Right hindlimb (tissue), 1 donor: ENCODE results near the gene MSI2.

Source experiments
- DNase-seq: peaks from one replicate; pipeline ENCODE4 v3.0.0-alpha.2; 2018

Gene MSI2

DNA sequence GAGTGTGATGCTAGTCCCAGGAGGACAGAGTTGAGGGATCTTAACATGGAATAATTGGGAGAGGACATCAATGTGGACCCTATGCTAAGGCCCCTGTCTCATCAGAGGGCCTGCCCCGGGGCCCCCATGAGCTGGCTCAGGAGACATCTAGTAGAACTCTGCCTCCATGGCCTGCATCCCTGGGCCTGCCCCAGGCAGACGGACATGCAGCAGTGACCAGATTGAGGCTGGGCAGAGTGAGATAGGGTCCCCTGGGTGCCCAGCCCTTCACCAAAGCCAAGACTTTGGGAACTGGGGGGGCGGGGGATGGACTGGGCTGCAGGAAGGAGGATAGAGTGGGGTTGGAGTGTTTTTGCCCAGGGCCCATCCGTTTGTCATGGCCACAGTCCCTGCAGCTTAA lies 373.6 kb downstream of the MSI2 start:
- DNase-seq, result no peak

DNA sequence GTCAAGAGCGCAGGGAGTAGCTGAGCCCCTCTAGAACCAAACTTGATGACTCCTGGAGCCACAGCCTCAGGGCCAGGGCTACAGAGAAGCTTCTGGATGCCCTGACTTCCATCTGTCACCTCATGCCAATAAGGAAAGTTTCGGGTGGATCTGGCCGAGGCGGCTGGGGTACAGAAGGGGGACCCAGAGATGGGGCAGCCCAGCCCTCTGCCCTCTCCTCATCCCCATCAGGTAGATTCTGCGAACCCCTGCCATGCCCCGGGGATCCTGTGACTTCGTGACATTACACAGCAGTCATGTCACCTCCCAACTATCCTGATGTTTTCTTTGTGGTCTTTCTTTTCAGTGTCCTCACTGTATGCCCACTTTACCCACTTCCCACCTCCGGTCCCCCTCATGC lies 374.4 kb downstream of the MSI2 start:
- DNase-seq, result no peak

DNA sequence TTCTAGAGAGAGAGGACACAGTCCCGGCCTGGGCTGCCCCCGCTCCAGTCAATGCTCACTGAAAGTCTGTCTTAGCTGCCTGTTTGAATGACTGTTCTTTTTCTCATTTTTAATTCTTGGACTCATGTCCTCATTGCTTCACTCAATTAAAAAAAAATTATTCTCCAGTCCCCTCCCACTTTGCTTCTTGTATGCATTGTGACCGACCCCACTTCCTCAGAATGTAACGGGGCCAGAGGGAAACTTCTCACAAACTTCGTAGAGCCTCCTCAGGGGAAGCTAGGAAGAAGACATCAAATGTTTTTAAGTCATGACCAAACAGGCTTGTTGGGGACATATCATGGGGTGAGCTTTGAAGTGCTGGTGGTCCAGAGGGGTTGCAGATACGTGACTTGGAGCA lies 375.5 kb downstream of the MSI2 start:
- no peak for DNase-seq

DNA sequence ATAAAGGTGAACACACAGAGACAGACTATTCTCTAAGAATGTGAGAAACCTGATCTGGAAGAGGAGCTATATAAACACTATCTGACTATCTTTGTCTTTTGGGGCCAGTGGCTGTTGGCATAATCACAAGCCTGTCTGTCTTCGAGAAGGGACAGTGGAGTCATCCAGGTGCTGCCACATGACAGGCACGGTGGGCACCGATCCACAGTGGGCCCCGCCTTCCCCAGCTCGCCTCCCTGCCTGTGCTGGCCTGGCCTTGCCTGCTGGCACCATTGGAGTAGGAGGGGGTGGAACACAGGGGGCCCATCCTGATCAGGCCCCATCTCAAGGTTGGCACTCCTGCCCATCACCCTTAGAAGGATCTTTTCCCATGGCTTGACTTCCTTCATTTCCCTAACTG lies 376.0 kb downstream of the MSI2 start:
- DNase-seq, result no peak

DNA sequence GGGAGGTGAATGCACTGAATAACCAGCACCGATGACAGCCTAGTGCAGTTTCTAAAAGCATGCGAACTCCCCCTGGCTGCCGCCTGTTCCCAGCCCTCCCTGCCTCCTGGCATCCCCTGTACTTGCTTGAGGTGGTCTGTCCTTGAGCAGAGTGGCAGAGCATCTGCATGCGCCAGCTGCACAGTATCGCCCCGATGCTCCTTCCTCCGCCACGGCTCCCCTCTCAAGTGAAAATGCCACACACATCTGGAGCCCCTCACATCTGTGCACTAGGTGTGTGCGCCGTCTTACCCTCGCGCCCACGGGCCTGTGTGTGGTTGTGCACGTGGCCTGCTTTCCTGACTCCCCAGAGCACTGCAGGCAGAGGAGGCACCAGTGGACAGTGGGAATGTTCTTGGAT lies 376.9 kb downstream of the MSI2 start:
- DNase-seq, result no peak

DNA sequence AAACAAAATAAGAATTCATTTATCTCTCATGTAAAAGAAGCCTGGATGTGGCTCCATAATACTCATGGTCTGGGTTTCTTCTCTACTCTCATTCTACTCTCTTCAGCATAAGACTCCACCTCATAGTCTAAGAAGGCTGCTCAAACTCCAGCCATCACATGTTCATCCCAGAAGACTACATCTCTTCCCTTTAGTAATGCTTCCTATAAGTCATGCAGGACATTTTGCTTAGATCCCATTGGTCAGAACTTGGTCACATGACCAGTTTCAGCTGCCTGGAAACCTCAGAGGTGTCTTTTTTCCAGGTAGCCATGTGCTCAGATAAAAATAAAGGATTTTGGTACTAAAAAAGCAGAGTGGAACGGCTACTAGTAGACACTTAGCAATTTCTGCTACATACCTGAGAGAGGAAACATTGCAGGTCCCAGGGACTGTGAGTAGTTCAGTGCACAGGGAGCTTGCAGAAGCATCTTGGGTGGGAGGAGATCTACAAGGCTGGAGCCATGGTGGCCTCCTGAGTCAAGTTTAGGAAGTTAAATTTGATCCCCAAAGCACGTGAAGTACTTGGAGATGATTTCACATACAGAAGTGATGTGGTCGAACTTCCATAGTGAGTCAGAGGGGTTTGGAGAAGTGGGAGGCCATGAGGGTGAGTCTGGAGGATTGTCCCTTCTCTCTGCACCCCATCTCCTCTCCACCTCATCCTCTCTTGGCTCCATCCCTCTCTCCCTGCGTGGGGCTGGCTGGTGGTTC lies 378.6 kb downstream of the MSI2 start:
- no peak for DNase-seq

DNA sequence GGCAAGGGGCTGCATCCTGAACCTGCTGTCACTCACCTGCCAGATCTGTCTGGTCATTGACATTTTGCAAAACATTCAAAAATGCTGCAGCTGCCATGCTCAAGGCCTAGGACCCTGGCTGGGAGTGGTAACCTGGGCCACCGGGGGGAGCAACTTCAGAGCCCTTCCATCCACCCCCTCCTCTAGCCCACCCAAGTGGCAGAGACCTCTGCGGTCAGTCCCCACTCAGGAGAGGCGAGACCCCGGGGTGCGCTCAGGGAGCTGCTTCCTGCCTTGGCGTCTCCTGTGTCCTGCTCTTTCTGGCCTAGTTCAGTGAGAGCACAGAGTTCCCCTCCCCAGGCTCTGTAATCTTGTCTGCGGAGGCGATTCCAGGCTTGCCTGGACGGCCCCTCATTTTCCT lies 380.0 kb downstream of the MSI2 start:
- DNase-seq, result no peak

DNA sequence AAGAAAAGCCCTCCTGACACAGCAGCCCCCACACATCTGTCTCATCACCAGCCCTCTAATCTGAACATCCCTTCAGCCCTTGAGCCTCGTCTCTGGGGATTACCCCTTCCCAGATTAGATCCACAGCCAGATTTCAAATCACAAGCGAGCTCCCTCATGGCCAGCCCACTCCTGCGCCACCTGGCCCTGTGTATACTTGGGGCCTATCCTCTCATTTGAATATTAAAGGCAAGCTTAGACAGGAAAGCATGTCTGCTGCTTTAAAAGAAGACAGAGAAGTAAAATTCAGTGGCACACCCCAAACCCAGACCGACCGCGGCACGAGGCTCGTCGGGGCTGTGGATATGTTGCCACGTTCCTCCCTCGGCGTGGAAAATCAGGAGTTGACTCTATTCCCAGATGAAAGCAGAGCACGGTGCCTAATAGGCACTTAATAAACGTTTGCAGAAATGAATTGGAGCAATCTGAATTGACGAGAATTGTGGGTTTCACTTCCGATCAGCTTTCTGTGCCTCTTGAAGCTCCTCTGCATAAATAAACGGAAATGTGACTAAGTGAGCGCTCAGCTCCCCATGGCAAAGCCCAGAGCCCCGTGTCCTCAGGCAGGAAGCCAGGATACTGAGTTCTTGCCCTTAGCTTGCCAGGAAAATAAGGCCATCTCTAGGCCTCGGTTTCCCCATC lies 380.8 kb downstream of the MSI2 start:
- no peak for DNase-seq

DNA sequence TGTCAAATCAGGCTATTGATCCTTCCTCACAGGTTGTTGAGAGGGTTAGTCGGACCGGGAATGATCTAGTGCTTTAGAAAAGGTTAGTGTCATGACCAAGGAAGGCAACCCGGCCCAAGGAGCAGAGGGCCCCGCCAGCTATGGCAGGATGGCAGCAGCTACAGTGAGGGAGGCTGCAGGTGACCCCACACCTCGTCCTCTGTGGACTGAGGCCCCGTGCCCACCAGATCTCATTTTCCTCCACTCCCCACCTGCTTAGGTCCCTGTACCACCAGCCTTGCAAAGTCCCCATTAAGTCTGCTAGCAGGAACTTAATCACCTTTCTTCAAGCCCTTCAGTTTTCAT lies 381.3 kb downstream of the MSI2 start:
- DNase-seq, result no peak

DNA sequence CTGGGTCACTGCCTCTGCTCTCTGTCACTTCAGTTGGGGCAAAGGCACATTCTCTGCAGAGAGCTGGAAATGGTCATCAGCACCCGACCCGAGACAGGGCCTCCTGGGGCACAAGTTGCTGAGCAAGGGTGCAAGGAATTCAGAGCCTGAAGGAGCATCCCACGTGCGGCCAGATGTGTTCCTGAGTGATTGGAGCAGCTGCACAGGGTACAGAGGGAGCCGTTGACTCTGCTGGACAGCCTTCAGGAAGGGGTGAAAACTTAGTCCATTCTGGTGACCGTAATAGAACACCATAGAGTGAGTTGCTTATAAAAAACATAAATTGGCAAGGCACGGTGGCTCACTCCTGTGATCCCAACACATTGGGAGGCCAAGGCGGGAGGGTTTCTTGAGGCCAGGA lies 382.0 kb downstream of the MSI2 start:
- DNase-seq, result no peak

DNA sequence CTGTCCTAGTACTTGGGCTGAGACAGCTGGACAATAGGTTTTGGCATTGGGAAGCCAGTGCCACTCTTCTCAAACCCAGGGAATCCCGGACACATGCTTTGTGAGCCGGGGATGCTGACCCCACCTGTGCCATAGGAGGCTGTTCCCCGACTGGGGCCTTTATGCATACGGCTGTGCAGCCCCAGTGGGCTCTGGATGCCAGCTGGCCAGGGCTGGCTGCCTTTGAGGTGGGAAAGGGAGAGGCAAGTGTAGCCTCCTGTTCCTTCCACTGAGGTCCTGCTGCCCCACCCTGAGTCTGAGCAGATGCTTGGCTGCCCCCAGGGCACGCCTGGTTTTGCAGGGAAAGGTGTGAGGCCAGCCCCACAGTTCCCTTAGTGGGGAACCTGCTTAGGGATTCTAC lies 383.1 kb downstream of the MSI2 start:
- DNase-seq, result no peak

DNA sequence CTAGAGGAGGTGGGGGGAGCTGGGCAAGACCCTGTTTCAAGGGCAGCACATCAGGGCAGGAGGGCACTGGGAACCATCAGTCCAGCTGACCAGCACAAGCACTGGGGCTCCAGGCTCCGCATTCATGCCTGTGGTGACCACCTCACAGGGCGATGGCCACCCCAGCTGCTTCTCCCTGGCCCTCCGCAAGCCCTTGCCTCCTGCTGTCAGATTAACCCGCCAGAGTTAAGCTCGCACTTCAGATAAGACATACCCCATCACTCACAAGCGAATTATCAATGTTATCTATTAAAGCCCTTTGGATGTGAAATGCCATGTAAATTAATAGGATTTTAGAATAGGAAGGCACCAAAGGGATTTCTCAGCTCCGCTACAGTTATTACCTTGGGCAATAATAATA lies 383.8 kb downstream of the MSI2 start:
- DNase-seq, result no peak

DNA sequence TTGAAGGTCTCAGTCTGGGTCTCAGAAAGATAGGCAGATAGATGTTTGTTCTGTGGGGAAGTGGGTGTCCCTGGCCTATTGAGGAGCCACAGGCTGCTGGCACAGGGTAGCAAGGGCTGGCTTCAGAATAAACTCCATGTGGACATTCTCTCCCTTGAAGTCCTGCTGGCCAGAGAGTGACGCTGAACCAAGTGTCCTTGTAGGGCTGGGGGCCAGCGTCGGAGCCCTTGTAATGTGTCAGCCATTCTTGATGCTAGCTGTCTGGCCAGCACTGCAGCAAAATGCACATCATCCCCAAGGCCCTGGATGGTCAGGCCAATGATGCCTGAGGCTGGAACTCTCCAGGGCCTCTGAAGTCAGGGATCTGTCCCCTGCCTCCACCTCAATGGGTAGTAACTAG lies 385.4 kb downstream of the MSI2 start:
- DNase-seq, result no peak

DNA sequence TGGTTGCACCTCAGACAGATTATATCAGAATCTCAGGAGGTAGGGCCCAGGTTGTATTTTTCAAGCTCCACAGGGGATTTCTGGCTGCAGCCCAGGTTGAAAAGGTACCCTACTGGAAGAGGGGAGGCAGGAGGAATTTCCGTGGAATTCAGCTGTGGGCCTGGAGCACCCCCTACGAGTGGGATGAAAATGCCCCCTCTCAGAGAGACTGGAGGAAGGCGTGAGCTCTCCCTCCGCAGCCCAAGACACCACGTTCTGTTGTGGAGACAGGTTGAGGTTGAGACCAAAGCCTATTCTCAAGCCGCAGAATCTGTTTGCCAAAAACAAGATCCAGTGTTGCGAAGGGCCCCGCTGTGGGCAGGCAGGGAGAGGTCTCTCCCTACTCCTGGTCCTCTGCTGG lies 386.7 kb downstream of the MSI2 start:
- DNase-seq, result no peak

DNA sequence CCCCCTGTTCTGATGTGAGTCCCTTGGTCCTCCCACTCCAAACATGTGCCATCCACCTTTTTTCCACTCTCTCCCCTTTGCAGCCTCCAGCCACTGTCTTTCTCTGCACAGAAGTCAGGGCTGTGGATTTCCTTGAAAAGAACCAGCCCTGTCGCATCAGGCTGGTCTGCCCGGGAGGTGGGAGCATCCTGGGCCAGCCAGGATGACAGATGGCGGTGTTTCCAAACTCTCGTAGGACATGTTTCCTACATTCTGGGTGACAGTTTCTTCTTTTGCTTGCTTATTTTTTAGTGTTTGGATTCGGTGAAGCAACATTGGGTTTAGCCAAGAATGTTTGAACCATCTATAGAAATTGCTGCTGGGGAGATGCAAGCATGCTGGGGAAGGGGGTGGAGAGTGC lies 388.0 kb downstream of the MSI2 start:
- no peak for DNase-seq

DNA sequence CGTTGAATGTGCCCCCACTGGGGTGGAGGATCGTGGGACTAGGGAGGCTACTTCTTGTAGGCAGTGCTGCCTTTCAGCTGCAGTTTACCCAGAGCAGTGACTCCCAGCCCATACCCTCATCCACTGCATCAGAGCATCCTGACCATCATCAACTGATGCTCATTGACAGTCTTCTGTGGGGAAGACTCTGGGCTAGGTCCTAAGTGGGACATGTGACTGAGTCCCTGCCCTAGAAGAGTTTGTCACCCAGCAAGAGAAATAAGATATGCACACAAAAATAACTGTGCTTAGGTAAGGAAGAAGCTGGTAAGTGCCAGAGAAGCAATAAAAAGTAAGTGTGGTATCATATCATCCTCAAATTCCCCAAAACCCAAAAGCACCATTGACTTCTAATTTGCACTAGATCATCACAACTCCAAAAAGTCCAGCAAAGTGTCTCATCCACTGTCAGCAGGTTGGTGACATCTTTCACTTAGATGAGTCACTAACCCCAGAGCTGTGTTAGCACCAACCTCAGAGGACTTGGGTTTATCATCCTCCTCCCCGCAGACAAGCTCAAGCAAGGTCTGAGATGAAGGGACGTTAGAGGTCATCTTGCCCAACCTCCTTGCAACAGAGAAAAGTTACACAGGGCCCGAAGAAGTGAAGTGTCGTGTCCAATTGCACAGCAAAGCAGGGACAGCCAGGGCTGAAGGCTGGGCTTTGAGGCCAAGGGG lies 389.8 kb downstream of the MSI2 start:
- DNase-seq, result no peak

DNA sequence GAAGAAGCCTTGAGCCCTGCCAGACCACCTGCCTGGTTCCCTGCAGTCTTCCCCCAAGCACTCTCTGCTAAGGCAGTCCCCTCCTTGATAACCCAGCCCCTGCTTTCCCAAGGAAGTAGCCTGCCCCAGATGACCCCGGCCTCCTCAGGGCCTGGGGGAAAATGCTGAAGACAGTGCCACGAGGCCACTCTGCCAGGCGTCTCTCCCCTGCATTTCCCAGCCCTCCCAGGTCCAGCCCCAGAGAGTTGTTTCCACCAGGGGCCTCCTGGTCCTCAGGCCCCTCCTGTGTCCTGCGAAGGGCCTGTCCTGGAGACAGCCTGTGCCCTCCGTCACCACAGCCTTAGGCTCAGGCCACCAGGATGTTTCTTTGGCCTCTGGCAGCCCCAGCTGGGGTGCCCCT lies 392.4 kb downstream of the MSI2 start:
- DNase-seq, result no peak

DNA sequence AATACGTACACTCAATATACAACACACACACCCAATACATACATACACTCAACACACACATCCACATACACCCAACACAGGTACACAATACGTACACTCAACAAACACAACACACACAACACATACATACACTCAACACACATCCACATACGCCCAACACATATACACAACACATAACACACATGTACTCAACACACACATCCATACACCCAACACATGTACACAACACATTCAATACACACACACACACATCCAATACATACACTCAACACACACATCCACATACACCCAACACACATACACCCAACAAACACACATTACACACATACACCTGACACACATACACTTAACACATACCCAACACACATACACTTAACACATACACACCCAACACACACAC lies 392.9 kb downstream of the MSI2 start:
- DNase-seq, result no peak

DNA sequence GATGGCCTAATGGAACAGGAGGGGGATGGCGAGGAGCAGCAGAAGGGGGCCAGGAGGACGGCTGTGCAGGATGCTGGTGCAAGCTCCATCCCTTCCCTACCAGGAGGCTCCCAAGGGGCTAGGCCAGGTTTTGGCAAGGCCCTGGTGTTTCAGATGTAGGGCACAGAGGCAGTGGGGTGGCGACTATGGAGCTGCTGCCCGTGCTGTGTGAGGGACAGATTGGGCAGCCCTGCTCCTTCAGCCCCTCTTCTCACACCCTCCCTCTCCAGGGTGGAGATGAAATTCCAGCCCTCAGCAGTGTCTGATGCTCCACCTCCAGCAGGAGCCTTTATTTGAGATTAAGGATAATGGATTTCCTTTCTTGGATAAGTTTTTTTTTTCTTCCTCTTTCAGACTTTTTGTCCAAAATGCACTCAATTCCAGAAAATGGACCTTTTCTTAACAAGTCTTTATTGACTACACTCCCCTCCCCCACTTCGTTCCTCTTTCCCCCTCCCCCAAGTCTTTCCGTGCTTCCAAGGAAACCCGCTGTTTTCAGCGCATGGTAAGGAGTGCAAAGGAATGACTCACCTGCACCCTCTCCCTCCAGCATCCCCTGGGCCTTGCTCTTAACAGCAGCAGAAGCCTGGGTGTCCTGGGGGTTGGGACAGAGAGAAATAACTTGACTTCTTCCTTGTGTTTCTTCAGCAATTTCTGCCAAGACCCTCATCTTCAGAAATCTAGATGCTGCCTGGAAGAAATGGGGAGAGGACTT lies 393.6 kb downstream of the MSI2 start:
- DNase-seq, result no peak

DNA sequence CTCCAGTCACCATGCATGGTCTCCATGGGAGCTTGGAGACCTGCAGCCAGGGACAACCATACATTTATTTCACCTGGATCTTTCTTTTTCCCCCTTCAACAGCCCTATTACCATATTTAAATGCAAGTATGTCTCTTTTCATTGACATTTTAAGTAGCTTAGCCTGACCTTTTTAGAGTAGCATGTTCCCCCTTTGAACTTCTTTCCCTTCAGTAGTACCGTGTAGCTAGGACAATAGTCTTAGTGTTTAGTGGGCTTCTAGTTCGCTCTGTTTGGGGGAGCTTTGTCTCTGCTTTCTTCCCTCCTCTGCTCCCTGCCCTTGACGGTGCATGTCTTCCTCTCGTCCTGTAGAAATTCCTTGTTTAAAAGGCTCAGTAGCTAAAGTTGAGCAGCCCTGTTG lies 394.2 kb downstream of the MSI2 start:
- no peak for DNase-seq

DNA sequence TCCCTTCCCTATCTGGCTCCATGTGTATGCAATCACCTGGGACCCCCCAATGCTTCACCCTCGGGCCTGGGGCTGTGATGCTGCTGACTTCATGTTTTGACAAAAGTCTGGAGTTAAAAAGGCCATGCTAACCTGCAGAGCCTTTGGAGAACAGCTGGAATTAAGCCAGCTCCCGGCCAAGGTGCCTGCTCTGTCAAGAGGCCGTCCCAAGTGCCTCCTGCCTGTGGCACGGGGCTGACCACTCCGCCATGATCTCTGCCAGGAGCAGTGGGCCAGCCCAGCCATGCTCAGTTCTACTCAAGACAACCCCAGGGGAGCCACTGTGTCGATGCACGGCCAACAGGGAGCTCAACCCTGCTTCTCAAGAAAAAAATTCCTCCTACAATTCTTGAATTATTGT lies 395.1 kb downstream of the MSI2 start:
- DNase-seq, result no peak

DNA sequence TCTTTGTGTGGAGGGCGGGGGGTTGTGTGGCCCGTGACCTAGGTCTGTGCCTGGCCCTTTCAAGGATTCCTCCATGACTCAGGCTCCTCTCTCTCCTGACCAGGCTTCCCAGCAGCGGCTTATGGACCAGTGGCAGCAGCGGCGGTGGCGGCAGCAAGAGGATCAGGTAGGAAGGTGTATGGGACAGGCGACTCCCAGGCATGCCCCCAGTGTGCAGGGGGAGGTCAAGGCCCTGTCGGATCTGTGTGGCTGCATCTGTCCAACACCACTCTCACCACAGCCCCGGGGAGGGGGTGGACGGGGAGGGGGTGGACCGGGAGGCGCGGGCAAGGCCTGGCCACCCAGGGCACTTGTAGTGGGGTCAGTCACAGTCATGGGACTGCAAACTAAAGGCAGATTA lies 395.7 kb downstream of the MSI2 start:
- DNase-seq, result no peak

DNA sequence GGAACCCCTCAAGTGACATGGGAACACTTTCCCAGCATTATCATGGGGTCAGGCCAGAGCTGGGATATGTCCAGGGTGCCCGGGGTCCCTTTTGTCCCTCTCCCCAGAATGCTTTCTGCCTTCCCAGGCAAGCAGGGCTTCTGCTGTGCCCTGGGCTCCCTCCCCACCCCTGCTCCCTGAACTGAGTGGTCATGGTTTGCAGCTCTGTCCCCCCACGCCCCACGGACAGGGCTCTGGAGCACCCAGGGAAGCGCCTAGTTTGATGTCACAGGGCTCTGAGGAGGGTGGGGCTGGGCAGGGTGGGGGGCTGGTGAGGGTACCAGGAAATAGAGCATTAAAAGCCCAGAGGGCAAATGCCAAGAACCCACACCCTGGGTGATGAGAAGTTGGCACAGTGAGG lies 396.5 kb downstream of the MSI2 start:
- DNase-seq, result no peak

DNA sequence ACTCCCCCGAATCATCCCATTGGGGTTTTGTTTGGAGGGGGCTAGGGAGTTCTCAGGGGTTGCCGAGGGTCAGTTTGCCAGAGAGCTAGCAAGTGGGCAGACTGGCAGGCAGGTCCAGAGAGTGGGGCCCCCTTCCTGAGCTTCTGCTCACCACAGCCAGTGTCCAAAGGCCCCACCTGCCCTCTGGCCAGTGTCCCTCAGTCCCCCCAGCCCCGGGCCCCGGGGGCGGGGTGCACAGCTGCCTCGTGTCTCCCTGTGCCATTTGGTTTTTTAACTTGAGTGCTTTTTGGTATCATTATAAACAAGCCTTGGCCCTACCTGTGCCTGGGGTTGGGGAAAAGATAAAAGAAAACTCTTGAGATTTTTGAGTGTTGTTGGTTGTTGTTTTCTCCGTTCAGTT lies 397.0 kb downstream of the MSI2 start:
- no peak for DNase-seq
